Cortex of kidney (tissue), 1 donor: Measurements from ENCODE around the gene ZSWIM3.

ENCODE experiments used
- DNase-seq: peaks from one replicate; lab custom pipeline; 2025; lab: John Stamatoyannopoulos, UW

The ZSWIM3 gene

GRCh38 chr20:45909817-45910669, 52.6 kb downstream of the ZSWIM3 start:
- no peak for DNase-seq

- no peak for DNase-seq
These were observed 53.5 kb downstream of the ZSWIM3 start for GRCh38 chr20:45910670-45911485.

GRCh38 chr20:45911486-45912343, 54.3 kb downstream of the ZSWIM3 start, which contains the start of gene PLTP:
PLTP (minus strand) TSS chr20:45912155; CDS start chr20:45911452, 703 bp downstream.
- no peak for DNase-seq

GRCh38 chr20:45912344-45912682, 54.9 kb downstream of the ZSWIM3 start:
- DNase-seq, result no peak

GRCh38 chr20:45913116-45913515, 55.7 kb downstream of the ZSWIM3 start:
- DNase-seq, result no peak

- DNase-seq, result no peak
These were observed 60.4 kb downstream of the ZSWIM3 start for GRCh38 chr20:45917790-45918141.

GRCh38 chr20:45918182-45918737, 60.8 kb downstream of the ZSWIM3 start:
- no peak for DNase-seq

- no peak for DNase-seq
These were observed 61.5 kb downstream of the ZSWIM3 start for GRCh38 chr20:45918779-45919537.

- DNase-seq, result no peak
These were observed 62.4 kb downstream of the ZSWIM3 start for GRCh38 chr20:45919542-45920399.

- DNase-seq, result no peak
These were observed 63.3 kb downstream of the ZSWIM3 start for GRCh38 chr20:45920462-45921336.

GRCh38 chr20:45921337-45922189, 64.1 kb downstream of the ZSWIM3 start:
- no peak for DNase-seq

GRCh38 chr20:45924391-45925261, 67.2 kb downstream of the ZSWIM3 start:
- DNase-seq, result no peak

GRCh38 chr20:45925821-45926506, 68.5 kb downstream of the ZSWIM3 start:
- DNase-seq, result no peak

GRCh38 chr20:45926731-45927070, 69.3 kb downstream of the ZSWIM3 start:
- DNase-seq, result no peak

GRCh38 chr20:45927071-45927878, 69.9 kb downstream of the ZSWIM3 start:
- no peak for DNase-seq
